Epithelial cell of esophagus (primary cell): ENCODE measurements around the gene BARHL1.
A peak's percentile ranks its signal among the peaks of the same experiment; 100 is the strongest.

ENCODE experiments used
- DNase-seq: peaks from one replicate; pipeline ENCODE4 v3.0.0; 2010; ENCODE audit warnings: low read depth
- H3K4me3 ChIP-seq: 2 replicates; pipeline ENCODE4 v1.5.1; 2011; ENCODE audit warnings: mild to moderate bottlenecking, low read length, control low read depth
- TF ChIP-seq, protein P1 (sequence below): IDR thresholded peaks from 2 replicates; pipeline ENCODE4 v1.5.1; 2011; ENCODE audit warnings: low read depth, mild to moderate bottlenecking, low read length, control low read depth, inconsistent platforms; ENCODE audit not compliant: insufficient read depth; ENCODE audit errors: missing control alignments

The BARHL1 gene

DNA sequence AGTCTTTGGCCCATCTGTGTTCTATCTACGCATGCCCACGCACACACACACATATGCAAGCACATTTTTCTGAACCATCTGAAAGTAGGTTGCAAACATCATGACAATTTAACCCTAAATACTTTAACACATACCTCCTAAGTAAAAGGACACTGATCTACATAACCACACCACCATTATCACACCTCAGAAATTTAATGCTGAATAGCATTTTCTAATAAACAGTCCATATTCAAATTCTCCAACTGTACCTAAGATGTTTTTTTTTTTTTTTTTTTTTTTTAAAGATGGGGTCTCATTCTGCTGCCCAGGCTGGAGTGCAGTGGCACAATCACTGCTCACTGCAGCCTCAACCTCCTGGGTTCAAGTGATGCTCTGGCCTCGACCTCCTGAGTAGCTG lies 51.9 kb downstream of the BARHL1 start:
- no peak for DNase-seq
- TF ChIP-seq, protein P1, sequence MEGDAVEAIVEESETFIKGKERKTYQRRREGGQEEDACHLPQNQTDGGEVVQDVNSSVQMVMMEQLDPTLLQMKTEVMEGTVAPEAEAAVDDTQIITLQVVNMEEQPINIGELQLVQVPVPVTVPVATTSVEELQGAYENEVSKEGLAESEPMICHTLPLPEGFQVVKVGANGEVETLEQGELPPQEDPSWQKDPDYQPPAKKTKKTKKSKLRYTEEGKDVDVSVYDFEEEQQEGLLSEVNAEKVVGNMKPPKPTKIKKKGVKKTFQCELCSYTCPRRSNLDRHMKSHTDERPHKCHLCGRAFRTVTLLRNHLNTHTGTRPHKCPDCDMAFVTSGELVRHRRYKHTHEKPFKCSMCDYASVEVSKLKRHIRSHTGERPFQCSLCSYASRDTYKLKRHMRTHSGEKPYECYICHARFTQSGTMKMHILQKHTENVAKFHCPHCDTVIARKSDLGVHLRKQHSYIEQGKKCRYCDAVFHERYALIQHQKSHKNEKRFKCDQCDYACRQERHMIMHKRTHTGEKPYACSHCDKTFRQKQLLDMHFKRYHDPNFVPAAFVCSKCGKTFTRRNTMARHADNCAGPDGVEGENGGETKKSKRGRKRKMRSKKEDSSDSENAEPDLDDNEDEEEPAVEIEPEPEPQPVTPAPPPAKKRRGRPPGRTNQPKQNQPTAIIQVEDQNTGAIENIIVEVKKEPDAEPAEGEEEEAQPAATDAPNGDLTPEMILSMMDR: no peak
- no peak overlapping the region for H3K4me3 ChIP-seq

DNA sequence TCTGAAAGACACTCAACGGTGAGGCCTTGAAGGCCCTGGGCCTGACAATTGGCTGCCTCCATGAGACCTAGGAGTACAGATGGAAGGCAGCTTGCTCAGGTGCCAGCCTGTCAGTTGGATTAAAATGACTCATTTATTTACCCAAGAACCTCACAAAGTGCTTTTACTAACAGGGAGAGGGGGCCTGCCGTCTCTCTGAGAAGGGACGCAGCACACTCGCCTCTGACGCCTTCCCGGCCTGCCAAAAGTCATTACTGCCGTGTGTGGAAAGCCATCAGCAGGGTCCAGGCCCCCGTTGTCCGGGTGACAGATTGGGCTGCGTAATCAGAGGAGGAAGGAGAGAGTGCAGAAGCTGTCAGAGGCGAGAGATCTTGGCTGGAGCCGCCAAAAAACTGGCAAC lies 54.9 kb downstream of the BARHL1 start:
- H3K4me3 ChIP-seq: no peak overlapping the region
- DNase-seq: peak; percentile 74
- TF ChIP-seq, protein P1: no peak

DNA sequence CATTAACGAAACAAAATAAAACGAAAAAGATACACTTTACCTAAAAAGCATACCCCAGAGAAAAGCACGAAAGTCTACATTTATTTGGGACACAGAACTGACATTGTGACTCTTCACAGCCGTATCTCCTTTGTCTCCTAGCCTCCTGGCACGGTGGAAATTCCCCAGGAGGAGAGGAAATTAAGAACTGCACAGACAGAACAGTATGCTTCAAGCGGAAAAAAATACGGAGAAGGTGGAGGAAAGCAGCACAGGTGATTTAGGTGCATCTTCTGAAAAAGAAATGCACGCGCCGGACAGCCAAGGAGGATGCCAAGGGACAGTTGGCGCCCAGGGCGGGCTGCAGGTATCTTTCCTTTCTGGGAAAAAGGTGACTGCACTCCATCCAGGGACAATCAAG lies 55.4 kb downstream of the BARHL1 start:
- no peak overlapping the region for H3K4me3 ChIP-seq
- TF ChIP-seq, protein P1: no peak
- DNase-seq: no peak

DNA sequence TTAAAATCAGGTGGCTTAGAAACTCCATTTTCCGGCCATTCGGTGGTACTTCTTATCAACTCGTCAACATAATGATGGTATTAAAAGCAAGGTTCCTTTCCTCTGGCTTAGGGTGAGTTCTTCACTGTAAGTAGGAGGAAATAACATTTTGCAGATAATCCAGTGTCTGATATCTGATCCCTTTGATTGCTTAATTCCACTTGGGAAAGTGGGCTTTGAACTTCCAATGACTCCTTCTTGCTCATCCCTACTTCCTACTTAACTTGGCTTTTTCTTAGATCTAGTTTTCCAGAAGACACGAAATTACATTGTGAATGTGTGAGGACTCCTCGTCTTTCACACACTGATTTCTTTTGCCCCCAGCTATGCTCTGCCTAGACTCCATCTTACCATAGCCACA lies 55.8 kb downstream of the BARHL1 start:
- TF ChIP-seq, protein P1: no peak
- H3K4me3 ChIP-seq: no peak overlapping the region
- DNase-seq: peak; percentile 60

DNA sequence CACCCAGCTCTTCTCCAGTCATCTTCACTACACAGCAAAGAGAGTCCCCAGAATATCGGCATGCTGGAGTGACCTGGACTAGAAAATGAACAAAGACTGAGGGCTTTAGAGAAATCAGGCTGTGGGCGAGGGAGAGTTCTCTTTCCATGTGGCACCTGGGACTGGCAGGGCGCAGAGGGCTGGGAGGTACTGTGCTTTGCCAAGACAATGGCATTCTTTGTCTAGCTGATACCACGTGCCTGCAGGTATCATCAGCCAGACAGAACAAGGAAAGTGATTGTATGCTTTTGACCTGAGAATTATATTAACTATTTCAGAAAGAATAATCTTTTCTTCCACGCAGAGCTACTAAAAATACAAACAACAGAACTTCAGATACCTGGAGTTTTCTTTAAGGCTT lies 56.9 kb downstream of the BARHL1 start:
- no peak for DNase-seq
- TF ChIP-seq, protein P1: no peak
- H3K4me3 ChIP-seq: no peak overlapping the region
